PFSK-1 (cell line): ENCODE data around the gene ITK.

Source experiments
- FOXP2 ChIP-seq: optimal IDR thresholded peaks from 2 replicates; pipeline ENCODE3; 2011; ENCODE audit warnings: borderline replicate concordance, control low read depth, inconsistent platforms; ENCODE audit not compliant: insufficient read depth; ENCODE audit errors: extremely low read length, extremely low read depth
- POLR2AphosphoS5 ChIP-seq: IDR thresholded peaks from 2 replicates; pipeline ENCODE4 v1.6.1; 2012; ENCODE audit warnings: low read depth, mild to moderate bottlenecking, control low read depth, low read length, moderate library complexity
- REST ChIP-seq, 2 experiments: IDR thresholded peaks; 2 replicates each; pipeline versions ENCODE4 v1.6.1 to v1.8.0; 2011 to 2012; ENCODE audit warnings: low read depth in 2 of 2, low read length in 2 of 2, control low read depth in 1 of 2, inconsistent platforms in 1 of 2, mild to moderate bottlenecking in 1 of 2, moderate library complexity in 1 of 2; ENCODE audit not compliant: insufficient read depth in 1 of 2
- SIN3A ChIP-seq: IDR thresholded peaks from 2 replicates; pipeline ENCODE4 v1.6.1; 2012; ENCODE audit warnings: mild to moderate bottlenecking, low read length, moderate library complexity, borderline replicate concordance; ENCODE audit not compliant: insufficient read depth
- TAF1 ChIP-seq: IDR thresholded peaks from 2 replicates; pipeline ENCODE4 v1.6.1; 2012; ENCODE audit warnings: low read length, control low read depth, borderline replicate concordance; ENCODE audit not compliant: insufficient read depth

ITK gene

DNA sequence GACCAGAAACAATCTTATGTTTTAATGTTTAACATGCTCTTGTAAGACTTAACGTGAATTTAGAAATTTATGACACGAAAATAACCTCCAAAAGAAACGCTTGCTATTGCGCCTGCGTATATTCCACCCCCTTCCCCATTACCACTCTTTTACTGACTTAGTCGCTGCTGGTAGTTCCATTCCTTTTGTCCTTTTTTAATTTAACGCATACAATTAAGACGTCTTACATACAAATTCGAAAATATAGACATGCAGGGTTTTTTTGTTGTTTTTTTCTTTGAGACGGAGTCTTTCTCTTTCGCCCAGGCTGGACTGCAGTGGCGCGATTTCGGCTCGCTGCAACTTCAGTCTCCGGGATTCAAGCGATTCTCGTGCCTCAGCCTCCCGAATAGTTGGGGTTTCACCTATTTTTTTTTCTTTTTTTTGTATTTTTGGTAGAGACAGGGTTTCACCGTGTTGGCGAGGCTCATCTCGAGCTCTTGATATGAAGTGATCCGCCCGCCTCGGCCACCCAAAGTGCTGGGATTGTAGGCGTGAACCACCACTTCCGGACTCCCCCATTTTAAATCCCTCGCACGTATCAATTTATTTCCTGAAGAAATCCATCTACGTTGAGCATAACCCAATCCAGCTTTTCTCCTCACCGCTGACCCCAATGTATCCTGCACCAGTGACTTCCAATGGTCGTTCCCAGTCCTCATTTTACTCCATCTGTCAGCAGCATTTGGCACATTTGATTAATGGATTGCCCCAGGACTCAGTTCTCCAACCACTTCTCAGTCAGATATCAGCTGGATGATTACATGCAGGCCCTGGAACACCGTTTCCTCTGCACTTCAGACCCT, 37.3 kb upstream of the ITK start:
- 0 out of 2 replicates have a peak, but pooled peaks have one; percentile 28 for TF ChIP-seq SIN3A
- no peak for TF ChIP-seq REST (IDR thresholded peaks at IDR 0.05; ENCODE audit: insufficient read depth in 1 of 2, low read depth in 2 of 2, low read length in 2 of 2)
- TF ChIP-seq FOXP2 = no peak
- TF ChIP-seq POLR2AphosphoS5 = no peak

DNA sequence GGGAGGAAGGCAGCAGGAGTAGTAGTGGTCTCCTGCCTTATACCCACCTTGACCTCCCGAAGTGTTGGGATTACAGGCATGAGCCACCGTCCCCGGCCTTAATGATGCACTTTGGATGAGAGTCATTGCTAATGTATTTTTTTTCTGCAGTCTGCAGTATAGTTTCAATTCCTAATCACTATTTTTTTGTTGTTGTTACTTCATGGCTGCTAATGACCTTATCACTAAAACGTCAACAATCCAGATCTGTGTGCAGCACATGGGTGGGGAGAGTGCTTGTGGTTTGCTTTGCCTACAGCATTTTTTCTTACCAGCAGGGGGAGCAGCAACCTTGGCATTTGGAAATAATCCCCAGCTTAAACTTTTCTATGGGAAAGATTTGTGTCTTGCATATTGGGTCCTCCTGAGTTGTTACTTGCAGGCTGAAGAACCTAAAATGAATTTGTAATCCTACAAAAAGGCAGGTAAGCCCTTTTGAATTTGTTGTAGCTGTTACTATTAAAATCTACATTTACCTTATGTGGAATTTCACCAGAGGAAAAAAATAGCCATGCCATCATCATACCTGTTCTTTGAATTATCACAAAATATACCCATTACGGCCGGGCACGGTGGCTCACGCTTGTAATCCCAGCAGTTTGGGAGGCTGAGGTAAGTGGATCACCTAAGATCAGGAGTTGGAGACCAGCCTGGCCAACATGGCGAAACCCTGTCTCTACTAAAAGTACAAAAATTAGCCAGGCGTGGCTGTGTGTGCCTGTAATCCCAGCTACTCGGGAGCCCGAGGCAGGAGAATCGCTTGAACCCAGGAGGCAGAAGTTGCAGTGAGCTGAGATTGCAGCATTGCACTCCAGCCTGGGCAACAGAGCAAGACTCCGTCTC, 31.7 kb upstream of the ITK start:
- TF ChIP-seq POLR2AphosphoS5 = no peak
- no peak for TF ChIP-seq REST (IDR thresholded peaks at IDR 0.05; ENCODE audit: insufficient read depth in 1 of 2, low read depth in 2 of 2, low read length in 2 of 2)
- no peak for TF ChIP-seq TAF1
- TF ChIP-seq SIN3A = no peak
- TF ChIP-seq FOXP2 = no peak

- TF ChIP-seq TAF1 (no peak), SIN3A (no peak), REST (IDR thresholded peaks at IDR 0.05; ENCODE audit: insufficient read depth in 1 of 2, low read depth in 2 of 2, low read length in 2 of 2) (no peak), POLR2AphosphoS5 (no peak), FOXP2 (no peak)
Observed at GRCh38 chr5:157150995-157151394, 29.6 kb upstream of the ITK start.

DNA sequence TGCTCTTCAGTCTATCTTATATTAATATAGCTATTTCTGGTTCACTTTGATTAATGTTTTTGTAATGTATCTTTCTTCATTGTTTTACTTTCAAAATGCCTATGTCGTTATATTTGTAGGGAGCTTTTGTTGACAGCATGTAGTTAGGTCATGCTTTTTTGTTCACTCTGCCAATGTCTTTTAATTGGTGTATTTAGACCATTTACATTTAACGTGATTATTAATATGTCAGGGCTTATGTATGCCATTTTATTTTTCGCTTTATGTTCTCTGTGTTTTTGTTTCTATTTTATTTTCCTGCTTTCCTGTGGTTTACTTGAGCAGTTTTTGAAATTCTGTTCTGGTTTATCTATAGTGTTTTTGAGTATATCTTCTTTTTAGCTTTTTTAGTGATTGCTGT, 25.3 kb upstream of the ITK start:
- TF ChIP-seq POLR2AphosphoS5 = no peak
- no peak for TF ChIP-seq REST (IDR thresholded peaks at IDR 0.05; ENCODE audit: insufficient read depth in 1 of 2, low read depth in 2 of 2, low read length in 2 of 2)
- no peak for TF ChIP-seq SIN3A
- no peak for TF ChIP-seq FOXP2
- no peak for TF ChIP-seq TAF1
